HG02852 (cell line): ENCODE results near the gene LCE3D.
"Not testable (repeated sequence)": the region's sequence is repeated elsewhere in the genome, so short reads cannot be mapped to it uniquely, and the experiment has no call there.

Experiments
- ATAC-seq: cut with Tn5 transposase; IDR thresholded peaks from one replicate; pipeline ENCODE4 v1.9.1; 2021; ENCODE audit warnings: mild to moderate bottlenecking, moderate library complexity; ENCODE audit not compliant: unreplicated experiment

The LCE3D gene

GRCh38 chr1:152580433-152580832, at the start of gene LCE3D:
Gene LCE3D, minus strand, starts transcription at chr1:152580516. Its CDS starts 580 bp downstream, at chr1:152579936.
- ATAC-seq: no peak

- no peak for ATAC-seq
Observed at GRCh38 chr1:152626744-152627143, 46.4 kb upstream of the LCE3D start.

- ATAC-seq: no peak
Observed at GRCh38 chr1:152623203-152623844, 43.0 kb upstream of the LCE3D start.

- ATAC-seq: no peak
Observed at GRCh38 chr1:152622803-152623202, 42.5 kb upstream of the LCE3D start, which contains the start of gene LCE3A. Gene LCE3A, minus strand, starts transcription at chr1:152623103. Its CDS starts 0 bp downstream, at chr1:152623103.

GRCh38 chr1:152621993-152622392, 41.7 kb upstream of the LCE3D start:
- ATAC-seq: no peak

GRCh38 chr1:152613511-152613910, 33.2 kb upstream of the LCE3D start, which contains the start of gene LCE3B:
Gene LCE3B, plus strand, starts transcription at chr1:152613811. Its CDS starts 0 bp downstream, at chr1:152613811.
- no peak for ATAC-seq

GRCh38 chr1:152599934-152600333, 19.6 kb upstream of the LCE3D start, which contains the start of gene LCE3C:
Gene LCE3C, plus strand, starts transcription at chr1:152600234. Its CDS starts 498 bp downstream, at chr1:152600732.
- ATAC-seq: no peak

GRCh38 chr1:152596986-152597385, 16.7 kb upstream of the LCE3D start:
- no peak for ATAC-seq

GRCh38 chr1:152585586-152585985, 5.3 kb upstream of the LCE3D start:
- no peak for ATAC-seq

GRCh38 chr1:152582647-152583046, 2.3 kb upstream of the LCE3D start:
- no peak for ATAC-seq

GRCh38 chr1:152579526-152579925, 790 bp downstream of the LCE3D start:
- ATAC-seq: not testable (repeated sequence)

- no peak for ATAC-seq
Observed at GRCh38 chr1:152577168-152577567, 3.1 kb downstream of the LCE3D start.

GRCh38 chr1:152566681-152567080, 13.6 kb downstream of the LCE3D start, which contains the start of gene LCE3E:
Gene LCE3E, minus strand, starts transcription at chr1:152566780. Its CDS starts 572 bp downstream, at chr1:152566208.
- no peak for ATAC-seq

- ATAC-seq: no peak
Observed at GRCh38 chr1:152565535-152566215, 14.6 kb downstream of the LCE3D start.

GRCh38 chr1:152565115-152565514, 15.2 kb downstream of the LCE3D start:
- ATAC-seq: no peak

GRCh38 chr1:152548358-152548757, 32.0 kb downstream of the LCE3D start:
- ATAC-seq: not testable (repeated sequence)

GRCh38 chr1:152546704-152547103, 33.6 kb downstream of the LCE3D start:
- no peak for ATAC-seq

- ATAC-seq: no peak
Observed at GRCh38 chr1:152543820-152544219, 36.5 kb downstream of the LCE3D start.

- ATAC-seq: no peak
Observed at GRCh38 chr1:152539901-152540300, 40.4 kb downstream of the LCE3D start.

GRCh38 chr1:152537496-152537895, 42.8 kb downstream of the LCE3D start:
- ATAC-seq: no peak

GRCh38 chr1:152535774-152536173, 44.5 kb downstream of the LCE3D start:
- ATAC-seq: no peak

GRCh38 chr1:152533327-152533938, 46.9 kb downstream of the LCE3D start:
- ATAC-seq: no peak
